K562 (cell line): Measurements from ENCODE around the gene ZBTB8A. TPM values are rescaled to one million over a fixed set of nuclear protein-coding genes. Genes with fewer than 3 reads are reported as not detected.
A peak's percentile ranks its signal among the peaks of the same experiment; 100 is the strongest.

Experiments
- ARID1B ChIP-seq: fragments of 450-650 bp; IDR thresholded peaks from 2 replicates; pipeline ENCODE4 v1.6.1; 2016; ENCODE audit warnings: antibody characterized with exemption, mild to moderate bottlenecking, inconsistent platforms
- ATF4 ChIP-seq: fragments of 450-650 bp; formaldehyde crosslinking; IDR thresholded peaks from 2 replicates; pipeline ENCODE4 v1.4.0; 2022; ENCODE audit warnings: mild to moderate bottlenecking, moderate library complexity
- CLOCK ChIP-seq: fragments of 250-450 bp; sonication (Bioruptor Pico); IDR thresholded peaks from 2 replicates; pipeline ENCODE4 v1.4.0; 2020; ENCODE audit warnings: mild to moderate bottlenecking, moderate library complexity, borderline replicate concordance
- CXXC5 ChIP-seq: fragments of 250-450 bp; sonication (Bioruptor Pico); IDR thresholded peaks from 2 replicates; pipeline ENCODE4 v1.8.0; 2022; ENCODE audit warnings: inconsistent platforms, mild to moderate bottlenecking, moderate library complexity
- HMGXB4 ChIP-seq: sonication (generic); formaldehyde crosslinking; IDR thresholded peaks from 2 replicates; pipeline ENCODE4 v1.8.1; 2023; ENCODE audit warnings: mild to moderate bottlenecking, missing genetic modification reagents
- IRF9 ChIP-seq: fragments of 450-650 bp; IDR thresholded peaks from 2 replicates; pipeline ENCODE4 v1.6.1; 2016; ENCODE audit warnings: missing biosample characterization, missing genetic modification characterization
- MCM2 ChIP-seq: fragments of 450-650 bp; IDR thresholded peaks from 2 replicates; pipeline ENCODE4 v1.6.1; 2017; ENCODE audit warnings: low read depth, mild to moderate bottlenecking
- MECOM ChIP-seq: fragments of 250-450 bp; sonication (Bioruptor Pico); IDR thresholded peaks from 2 replicates; pipeline ENCODE4 v1.8.0; 2022; ENCODE audit warnings: inconsistent platforms
- MIER1 ChIP-seq: fragments of 450-650 bp; IDR thresholded peaks from 2 replicates; pipeline ENCODE4 v1.6.1; 2016; ENCODE audit warnings: antibody characterized with exemption, mild to moderate bottlenecking, low read depth
- MXI1 ChIP-seq: IDR thresholded peaks from 2 replicates; pipeline ENCODE4 v1.6.1; 2011; ENCODE audit warnings: low read depth, mild to moderate bottlenecking, improper control_type of control experiment, low read length
- NFE2L1 ChIP-seq: fragments of 450-650 bp; IDR thresholded peaks from 2 replicates; pipeline ENCODE4 v1.6.1; 2016; ENCODE audit warnings: missing genetic modification characterization, low read depth, mild to moderate bottlenecking, missing compliant biosample characterization, moderate library complexity, borderline replicate concordance
- NFYB ChIP-seq: IDR thresholded peaks from 2 replicates; pipeline ENCODE4 v1.6.1; 2011; ENCODE audit warnings: mild to moderate bottlenecking, moderate library complexity; ENCODE audit not compliant: insufficient read length; ENCODE audit errors: extremely low read depth
- NR3C1 ChIP-seq: sonication (generic); formaldehyde crosslinking; IDR thresholded peaks from 2 replicates; pipeline ENCODE4 v1.8.1; 2022; ENCODE audit warnings: missing genetic modification reagents
- RAD21 ChIP-seq, 2 experiments: fragments of 250-450 bp in 1 of 2; fragments of 450-650 bp in 1 of 2; sonication (Bioruptor Pico) in 1 of 2; formaldehyde crosslinking in 1 of 2; IDR thresholded peaks in 1 of 2; conservative IDR thresholded peaks in 1 of 2; 2 replicates each; pipeline versions ENCODE4 v1.4.0 to v1.8.0; 2020 to 2022; ENCODE audit warnings: mild to moderate bottlenecking in 2 of 2, moderate library complexity in 1 of 2
- ZHX1 ChIP-seq: fragments of 150-350 bp; conservative IDR thresholded peaks from 2 replicates; pipeline ENCODE4 v1.6.1; 2014; ENCODE audit warnings: low read length
- ZNF124 ChIP-seq: sonication (generic); formaldehyde crosslinking; IDR thresholded peaks from 2 replicates; pipeline ENCODE4 v1.8.1; 2022; ENCODE audit warnings: missing genetic modification reagents
- ZNF583 ChIP-seq: fragments of 250-450 bp; sonication (Bioruptor Pico); IDR thresholded peaks from 2 replicates; pipeline ENCODE4 v1.4.0; 2020
- polyA plus RNA-seq, 8 experiments: library from polyadenylated mRNA; depleted of rRNA in 4 of 8; stranded (reverse) in 5 of 8; unstranded in 3 of 8; fragments of >200 nt; fragmentation: Nextera tagmentation in 2 of 8; fragmentation: Illumina TruSeq in 1 of 8; extraction: Ambion mirVana in 2 of 8; extraction: Trizol in 1 of 8; gene quantifications; 2 replicates each; pipeline versions ENCODE4 v1.2.1 to v1.2.3, GENCODE V29; 2011 to 2014; ENCODE audit warnings: inconsistent platforms in 1 of 8, missing spikeins in 1 of 8
- total RNA-seq, 7 experiments: library from RNA; depleted of rRNA in 6 of 7; stranded (reverse); fragments of >200 nt in 6 of 7; fragmentation: Illumina TruSeq in 2 of 7; extraction: Trizol in 2 of 7; gene quantifications; 2 replicates each; pipeline versions ENCODE4 v1.2.1 to v1.2.3, GENCODE V29; 2011 to 2021; ENCODE audit warnings: low replicate concordance in 1 of 7

Gene ZBTB8A
- total and polyA plus RNA-seq, 9 of the 15 experiments (the other 6 are each of a cell fraction or from before 2014, with no cell fraction given) = 0.01 to 0.64 (median 0.09) TPM

- TF ChIP-seq ZHX1 (no peak), ZNF583 (CRISPR knock-in tag) (no peak), MCM2 (no peak), NR3C1 (CRISPR knock-in tag) (no peak), CLOCK (CRISPR knock-in tag) (no peak), NFE2L1 (tag) (no peak), MECOM (CRISPR knock-in tag) (0 out of 2 replicates have a peak, but pooled peaks have one; percentile 11), RAD21 (CRISPR knock-in tag; conservative IDR thresholded peaks at IDR 0.05 in 1 of 2, IDR thresholded peaks at IDR 0.05 in 1 of 2) (peak in 1 of 2 experiments; percentile 16; a peak in 2 of 4 replicates), MXI1 (no peak), ARID1B (0 out of 2 replicates have a peak, but pooled peaks have one; percentile 25), ATF4 (CRISPR knock-in tag) (no peak), NFYB (peak; percentile 48), CXXC5 (CRISPR knock-in tag) (0 out of 2 replicates have a peak, but pooled peaks have one; percentile 27), MIER1 (no peak), HMGXB4 (no peak), IRF9 (tag) (no peak), ZNF124 (CRISPR knock-in tag) (no peak)
These were observed 73.1 kb downstream of the ZBTB8A start (continued) for GRCh38 chr1:32612189-32612881.
